ENCODE data around the gene MED26. TPM values are rescaled to one million over a fixed set of nuclear protein-coding genes. Genes with fewer than 3 reads are reported as not detected.

MED26 gene
- total and polyA plus RNA-seq, 2 of the 13 experiments (the other 11 are each of a cell fraction or from before 2014, with no cell fraction given), result 3.5 to 3.8 TPM

DNA sequence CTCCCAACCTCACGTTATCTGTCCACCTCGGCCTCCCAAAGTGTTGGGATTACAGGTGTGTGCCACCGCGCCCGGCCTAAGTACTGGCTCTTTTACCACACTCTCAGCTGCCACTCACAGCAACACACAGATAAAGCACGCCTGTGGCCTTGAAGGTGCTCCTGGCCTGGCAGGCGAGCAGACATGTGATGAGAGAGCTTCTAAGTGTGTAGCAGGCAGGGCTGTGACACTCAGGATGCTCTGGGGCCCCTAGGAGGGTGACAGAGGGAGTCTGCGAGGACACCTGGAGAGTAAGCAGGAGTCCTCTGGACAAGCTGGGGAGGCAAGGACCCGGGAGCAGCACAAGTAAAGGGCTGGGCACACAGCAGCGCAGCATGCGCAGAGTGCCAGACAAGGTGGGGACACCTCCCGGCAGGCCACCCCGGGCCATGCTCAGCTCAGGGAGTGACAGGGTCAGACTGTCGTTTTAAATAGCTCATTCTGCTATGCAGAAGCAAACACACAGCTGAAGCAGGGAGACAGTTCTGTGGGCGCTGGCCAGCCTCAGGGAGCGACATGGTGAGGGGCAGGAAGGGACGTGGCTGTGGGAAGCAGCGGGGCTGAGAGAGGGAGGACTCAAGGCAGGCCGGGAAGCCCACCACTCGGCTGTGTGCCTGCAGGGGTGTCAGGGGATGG, 26.5 kb downstream of the MED26 start:
- in situ Hi-C loops (cut with HindIII; ENCODE audit: extremely low pct_ligation_motif_present, low pct_unique_long_range_greater_than_20kb), result no loop called here
- Histone ChIP-seq H3K79me2 (ENCODE audit: insufficient read depth, low read length) (peaks cover 80% of the 10 kb centered on the region), H3K36me3 (replicated peaks in 1 of 2; ENCODE audit: control insufficient read depth in 1 of 2, insufficient read depth in 2 of 2, low read length in 2 of 2) (peaks cover 0 to 1% of the 10 kb centered on the region in 2 experiments; a peak in 2 of 5 replicates), H3K9ac (ENCODE audit: insufficient read depth, low read depth, low read length) (no peak overlapping the region), H3K27ac (ENCODE audit: extremely low read length, insufficient read depth, low read length) (no peak overlapping the region), H3K4me3 (replicated peaks in 1 of 3; ENCODE audit: insufficient read depth in 1 of 3, low read depth in 2 of 3, low read length in 3 of 3) (no peak overlapping the region), H3K4me2 (ENCODE audit: low read depth, low read length) (no peak overlapping the region), H3K9me3 (ENCODE audit: low read length) (no peaks in the 10 kb centered on the region), H4K20me1 (ENCODE audit: insufficient read depth, low read length) (peaks cover 31% of the 10 kb centered on the region; the same call in 1 of the 2 replicates), H3K27me3 (ENCODE audit: control insufficient read depth in 1 of 2, insufficient read depth in 2 of 2, low read length in 2 of 2) (no peaks in the 10 kb centered on the region), H2AFZ (ENCODE audit: low read length) (no peak overlapping the region), H3K4me1 (ENCODE audit: insufficient read depth, low read length) (peaks cover 41% of the 10 kb centered on the region)
- no peak for FAIRE-seq
- CTCF ChIA-PET (ENCODE audit: low intra/inter-chr PET ratio, low total read pairs), result no interaction called here
- WGBS (ENCODE audit: low lambda C conversion rate), result 98% methylated on average over 18 of the region's 20 CpGs
- BruUV-seq (replicated peaks), result no TSS peak
- no peak for ATAC-seq
- POLR2A ChIA-PET, result no interaction called here
- TF ChIP-seq ZNF136 (CRISPR knock-in tag; IDR thresholded peaks at IDR 0.05; ENCODE audit: low read depth), result no peak
- TF ChIP-seq ZNF44 (CRISPR knock-in tag; IDR thresholded peaks at IDR 0.05), result no peak
- TF ChIP-seq RBFOX2 (IDR thresholded peaks at IDR 0.05; ENCODE audit: low read depth, low read length), result no peak
- no peak for TF ChIP-seq GABPB1 (CRISPR knock-in tag; IDR thresholded peaks at IDR 0.05)
- no peak for TF ChIP-seq HDAC2 (CRISPR knock-in tag; IDR thresholded peaks at IDR 0.05)
- TF ChIP-seq KDM5B (CRISPR knock-in tag; IDR thresholded peaks at IDR 0.05; ENCODE audit: borderline replicate concordance), result no peak
- intact Hi-C loops (cut with micrococcal nuclease; ENCODE audit: unreplicated experiment), result no loop called here
- no peak for DNase-seq (ENCODE audit: low spot score)

DNA sequence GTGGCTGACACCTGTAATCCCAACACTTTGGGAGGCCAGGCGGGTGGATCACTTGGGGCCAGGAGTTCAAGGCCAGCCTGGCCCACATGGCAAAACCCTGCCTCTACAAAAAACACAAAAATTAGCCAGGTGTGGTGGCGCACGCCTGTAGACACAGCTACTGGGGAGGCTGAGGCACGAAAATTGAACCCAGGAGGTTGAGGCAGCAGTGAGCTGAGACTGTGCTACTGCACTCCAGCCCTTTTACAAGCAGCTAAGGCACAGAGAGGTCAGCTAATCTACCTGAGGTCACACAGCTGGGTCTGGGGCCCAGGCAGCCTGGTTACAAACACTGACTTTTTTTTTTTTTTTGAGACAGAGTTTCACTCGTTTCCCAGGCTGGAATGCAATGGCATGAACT, 27.2 kb downstream of the MED26 start:
- Histone ChIP-seq H3K9me3 (ENCODE audit: low read length) (no peaks in the 10 kb centered on the region), H3K36me3 (replicated peaks in 1 of 2; ENCODE audit: control insufficient read depth in 1 of 2, insufficient read depth in 2 of 2, low read length in 2 of 2) (peaks cover 0 to 1% of the 10 kb centered on the region in 2 experiments; a peak in 2 of 5 replicates), H4K20me1 (ENCODE audit: insufficient read depth, low read length) (peaks cover 31% of the 10 kb centered on the region; the same call in 1 of the 2 replicates), H2AFZ (ENCODE audit: low read length) (no peak overlapping the region), H3K27me3 (ENCODE audit: control insufficient read depth in 1 of 2, insufficient read depth in 2 of 2, low read length in 2 of 2) (no peaks in the 10 kb centered on the region), H3K27ac (ENCODE audit: extremely low read length, insufficient read depth, low read length) (no peak overlapping the region), H3K9ac (ENCODE audit: insufficient read depth, low read depth, low read length) (no peak overlapping the region), H3K4me3 (replicated peaks in 1 of 3; ENCODE audit: insufficient read depth in 1 of 3, low read depth in 2 of 3, low read length in 3 of 3) (no peak overlapping the region), H3K4me1 (ENCODE audit: insufficient read depth, low read length) (peaks cover 41% of the 10 kb centered on the region), H3K79me2 (ENCODE audit: insufficient read depth, low read length) (peaks cover 84% of the 10 kb centered on the region), H3K4me2 (ENCODE audit: low read depth, low read length) (no peak overlapping the region)
- CTCF ChIA-PET (ENCODE audit: low intra/inter-chr PET ratio, low total read pairs), result no interaction called here
- no TSS peak for BruUV-seq (replicated peaks)
- TF ChIP-seq ZNF460 (CRISPR knock-in tag; IDR thresholded peaks at IDR 0.05; ENCODE audit: borderline replicate concordance) (peak; percentile 56; the same call in 1 of the 2 replicates), ZNF768 (CRISPR knock-in tag; IDR thresholded peaks at IDR 0.05) (peak; percentile 93)
- TF ChIP-seq, protein P1, sequence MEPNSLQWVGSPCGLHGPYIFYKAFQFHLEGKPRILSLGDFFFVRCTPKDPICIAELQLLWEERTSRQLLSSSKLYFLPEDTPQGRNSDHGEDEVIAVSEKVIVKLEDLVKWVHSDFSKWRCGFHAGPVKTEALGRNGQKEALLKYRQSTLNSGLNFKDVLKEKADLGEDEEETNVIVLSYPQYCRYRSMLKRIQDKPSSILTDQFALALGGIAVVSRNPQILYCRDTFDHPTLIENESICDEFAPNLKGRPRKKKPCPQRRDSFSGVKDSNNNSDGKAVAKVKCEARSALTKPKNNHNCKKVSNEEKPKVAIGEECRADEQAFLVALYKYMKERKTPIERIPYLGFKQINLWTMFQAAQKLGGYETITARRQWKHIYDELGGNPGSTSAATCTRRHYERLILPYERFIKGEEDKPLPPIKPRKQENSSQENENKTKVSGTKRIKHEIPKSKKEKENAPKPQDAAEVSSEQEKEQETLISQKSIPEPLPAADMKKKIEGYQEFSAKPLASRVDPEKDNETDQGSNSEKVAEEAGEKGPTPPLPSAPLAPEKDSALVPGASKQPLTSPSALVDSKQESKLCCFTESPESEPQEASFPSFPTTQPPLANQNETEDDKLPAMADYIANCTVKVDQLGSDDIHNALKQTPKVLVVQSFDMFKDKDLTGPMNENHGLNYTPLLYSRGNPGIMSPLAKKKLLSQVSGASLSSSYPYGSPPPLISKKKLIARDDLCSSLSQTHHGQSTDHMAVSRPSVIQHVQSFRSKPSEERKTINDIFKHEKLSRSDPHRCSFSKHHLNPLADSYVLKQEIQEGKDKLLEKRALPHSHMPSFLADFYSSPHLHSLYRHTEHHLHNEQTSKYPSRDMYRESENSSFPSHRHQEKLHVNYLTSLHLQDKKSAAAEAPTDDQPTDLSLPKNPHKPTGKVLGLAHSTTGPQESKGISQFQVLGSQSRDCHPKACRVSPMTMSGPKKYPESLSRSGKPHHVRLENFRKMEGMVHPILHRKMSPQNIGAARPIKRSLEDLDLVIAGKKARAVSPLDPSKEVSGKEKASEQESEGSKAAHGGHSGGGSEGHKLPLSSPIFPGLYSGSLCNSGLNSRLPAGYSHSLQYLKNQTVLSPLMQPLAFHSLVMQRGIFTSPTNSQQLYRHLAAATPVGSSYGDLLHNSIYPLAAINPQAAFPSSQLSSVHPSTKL (CRISPR knock-in tag; IDR thresholded peaks at IDR 0.05), result no peak
- WGBS (ENCODE audit: low lambda C conversion rate), result 87% methylated on average over 5 of the region's 5 CpGs
- FAIRE-seq (no peak), DNase-seq (ENCODE audit: low spot score) (no peak), ATAC-seq (no peak)
- in situ Hi-C loops (cut with HindIII; ENCODE audit: extremely low pct_ligation_motif_present, low pct_unique_long_range_greater_than_20kb) (no loop called here), intact Hi-C loops (cut with micrococcal nuclease; ENCODE audit: unreplicated experiment) (no loop called here)
- POLR2A ChIA-PET, result no interaction called here
